GM19468 (cell line): ENCODE data around the gene VCAN.
A peak's percentile ranks its signal among the peaks of the same experiment; 100 is the strongest.

Experiments
- ATAC-seq: cut with Tn5 transposase; IDR thresholded peaks from one replicate; pipeline ENCODE4 v1.9.1; 2021; ENCODE audit warnings: mild to moderate bottlenecking, moderate library complexity, moderate number of reproducible peaks; ENCODE audit not compliant: unreplicated experiment; ENCODE audit errors: extremely low read depth

Gene VCAN

DNA sequence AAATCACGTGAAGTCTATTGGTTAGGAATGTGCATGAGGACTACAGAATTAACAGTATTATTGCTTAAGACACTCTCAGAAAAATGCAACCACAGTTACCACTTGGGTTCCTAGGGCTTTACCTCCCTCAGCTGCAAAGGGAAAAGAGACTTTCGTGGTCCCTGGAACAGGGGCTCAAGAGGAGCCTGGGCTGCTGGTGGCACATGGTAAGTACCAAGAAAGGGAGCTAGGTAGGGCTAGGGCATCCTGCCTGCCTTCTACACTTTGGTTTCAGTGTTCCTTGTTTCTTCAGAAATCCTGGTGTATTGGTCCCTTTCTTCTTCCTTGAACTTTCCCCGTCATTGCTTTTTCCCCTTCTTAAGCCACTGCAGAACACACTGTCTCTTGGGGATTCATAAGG is 7.3 kb upstream of the VCAN start:
- ATAC-seq: no peak

DNA sequence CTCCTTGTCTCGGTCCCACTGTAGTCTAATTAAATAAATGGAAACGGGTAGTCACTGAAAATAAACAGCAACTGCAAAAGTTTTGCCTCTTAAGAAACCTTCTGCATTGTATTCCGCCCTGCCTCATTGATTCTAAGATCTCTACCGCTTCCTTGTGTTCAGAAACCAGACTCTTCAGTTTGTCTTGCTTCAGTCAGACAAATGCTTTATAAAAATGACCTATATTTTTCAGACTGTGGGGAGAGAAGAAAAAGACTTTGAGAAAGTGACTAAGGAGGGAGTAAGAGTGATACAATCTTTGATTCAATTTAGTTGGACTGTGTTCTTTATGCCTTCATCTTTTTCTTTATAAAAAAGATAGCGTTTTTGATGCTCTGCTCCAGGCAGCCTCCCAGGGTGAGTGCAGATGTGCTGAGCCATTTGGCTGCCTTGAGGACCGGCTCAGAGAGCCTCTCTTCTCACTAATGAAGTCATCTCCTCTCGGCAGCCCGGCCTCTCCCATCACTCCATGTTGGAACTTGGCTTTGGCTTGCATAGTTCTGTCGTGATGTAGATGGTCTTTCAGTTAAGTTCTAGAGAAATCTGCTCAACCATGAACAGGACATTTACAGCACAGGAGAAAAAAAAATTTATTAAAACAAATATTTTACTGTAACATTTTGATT is 4.0 kb upstream of the VCAN start:
- no peak for ATAC-seq

DNA sequence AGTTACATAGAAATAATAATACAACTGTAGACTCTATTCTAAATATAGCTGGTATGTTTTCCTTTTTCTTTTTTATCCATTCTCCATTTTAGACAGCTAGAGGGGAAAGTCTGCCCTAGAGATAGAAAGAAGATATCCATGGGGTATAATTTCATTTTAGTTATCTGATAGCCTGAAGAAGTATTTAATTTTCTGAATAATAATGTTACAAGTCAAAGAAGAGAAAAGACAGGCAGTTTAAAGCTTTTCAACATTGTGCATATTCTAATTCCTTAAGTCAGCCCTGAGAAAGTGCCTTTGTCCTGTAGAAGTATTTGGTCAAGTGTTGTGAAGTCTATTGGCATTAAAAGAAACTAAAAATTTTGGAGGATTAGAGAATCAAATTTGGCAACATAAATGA is 2.5 kb upstream of the VCAN start:
- no peak for ATAC-seq

DNA sequence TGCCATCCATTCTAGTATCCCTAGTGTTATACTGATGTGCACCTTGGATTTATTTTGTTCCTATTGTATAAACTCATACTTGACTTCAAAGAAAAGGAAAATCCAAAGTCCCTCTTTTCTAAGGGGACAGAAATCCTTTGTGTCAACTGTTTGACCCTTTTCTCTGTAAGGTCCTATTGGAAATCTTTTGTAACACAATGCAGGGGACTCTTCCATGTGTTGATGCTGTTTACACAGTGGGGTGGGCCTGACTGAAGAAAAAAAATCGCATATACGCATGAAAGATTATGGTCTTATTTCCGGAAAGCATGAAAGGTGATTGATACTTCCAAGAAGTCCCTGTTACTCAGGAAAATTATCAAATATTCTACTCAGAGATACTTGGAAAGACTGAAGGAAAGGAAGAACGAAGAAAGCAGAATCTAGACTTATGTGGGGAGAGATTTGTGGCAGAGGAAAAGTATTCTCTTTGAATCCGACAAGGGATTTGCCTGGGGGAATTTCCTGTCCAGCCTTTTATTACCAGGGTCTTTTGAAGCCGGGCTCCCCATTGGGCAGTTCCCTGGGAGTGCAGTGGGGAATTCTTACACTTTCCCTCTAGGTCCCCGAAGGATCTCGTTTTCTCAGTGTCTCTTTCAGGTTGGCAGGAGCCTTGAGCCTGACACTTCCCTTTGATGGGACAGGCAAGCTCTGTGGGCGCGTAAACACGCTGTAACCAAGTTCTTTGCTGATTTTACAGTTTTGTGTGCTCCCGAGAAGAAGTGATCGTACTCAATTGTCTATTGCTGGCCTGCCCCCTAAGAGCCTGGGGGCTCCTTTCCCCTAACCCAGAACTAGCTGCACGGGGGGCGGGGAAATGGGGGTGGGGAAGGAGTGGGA is 779 bp upstream of the VCAN start:
- ATAC-seq: no peak

DNA sequence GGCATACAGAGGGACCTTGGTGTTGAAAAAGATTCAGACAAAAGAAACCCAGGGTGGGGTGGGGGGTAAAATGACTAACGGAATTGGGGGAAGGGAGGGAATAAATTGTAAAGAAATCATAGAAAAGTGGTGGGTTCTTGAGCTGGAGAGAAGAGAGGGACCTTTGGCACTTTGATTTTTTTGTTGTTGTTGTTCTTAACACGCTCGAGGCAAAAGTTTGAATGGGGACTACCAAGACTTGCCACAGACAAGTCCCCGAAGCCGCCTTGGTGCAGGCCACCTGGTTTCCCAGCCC is 616 bp downstream of the VCAN start:
- ATAC-seq: no peak

DNA sequence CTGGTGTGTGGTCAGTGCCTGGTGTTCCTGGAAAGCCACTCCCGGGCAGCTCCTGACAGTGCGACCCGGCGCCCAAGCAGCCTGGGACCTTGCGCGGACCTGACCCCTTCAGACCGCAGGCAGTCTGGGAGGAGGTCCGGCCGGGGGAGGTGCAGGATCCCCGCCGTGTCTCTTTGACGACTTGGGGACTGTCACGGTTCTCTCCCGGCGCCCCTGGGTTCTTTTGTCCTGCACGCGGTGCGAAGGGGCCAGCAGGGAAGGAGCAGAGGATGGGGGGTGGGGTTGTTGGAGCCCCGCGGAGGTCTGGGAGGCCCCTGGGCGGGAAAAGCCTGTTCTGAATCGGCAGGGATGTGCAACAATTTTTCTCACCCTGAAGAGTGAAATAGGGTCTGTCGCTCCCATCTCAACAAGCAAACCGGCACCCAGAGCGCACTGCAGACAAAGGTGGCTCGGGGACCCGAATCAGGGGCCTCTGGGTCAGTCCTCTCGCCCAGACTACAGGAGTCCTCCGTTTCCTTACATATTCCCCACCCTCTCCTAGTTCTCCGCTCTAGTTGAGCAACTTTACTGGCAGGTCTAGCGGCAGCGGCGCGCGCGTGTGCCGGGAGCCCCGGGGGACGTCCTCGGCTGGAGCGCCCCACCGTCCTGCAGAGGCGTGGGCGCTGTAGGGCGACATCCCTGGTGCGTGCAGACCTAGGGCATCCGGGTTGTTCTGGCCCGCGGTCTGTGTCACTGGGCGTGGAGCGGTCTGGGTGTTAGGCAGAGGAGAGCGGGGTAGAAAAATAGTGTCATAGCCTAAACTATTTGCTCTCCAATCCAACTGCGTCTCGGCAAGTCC is 1.2 kb downstream of the VCAN start:
- no peak for ATAC-seq

DNA sequence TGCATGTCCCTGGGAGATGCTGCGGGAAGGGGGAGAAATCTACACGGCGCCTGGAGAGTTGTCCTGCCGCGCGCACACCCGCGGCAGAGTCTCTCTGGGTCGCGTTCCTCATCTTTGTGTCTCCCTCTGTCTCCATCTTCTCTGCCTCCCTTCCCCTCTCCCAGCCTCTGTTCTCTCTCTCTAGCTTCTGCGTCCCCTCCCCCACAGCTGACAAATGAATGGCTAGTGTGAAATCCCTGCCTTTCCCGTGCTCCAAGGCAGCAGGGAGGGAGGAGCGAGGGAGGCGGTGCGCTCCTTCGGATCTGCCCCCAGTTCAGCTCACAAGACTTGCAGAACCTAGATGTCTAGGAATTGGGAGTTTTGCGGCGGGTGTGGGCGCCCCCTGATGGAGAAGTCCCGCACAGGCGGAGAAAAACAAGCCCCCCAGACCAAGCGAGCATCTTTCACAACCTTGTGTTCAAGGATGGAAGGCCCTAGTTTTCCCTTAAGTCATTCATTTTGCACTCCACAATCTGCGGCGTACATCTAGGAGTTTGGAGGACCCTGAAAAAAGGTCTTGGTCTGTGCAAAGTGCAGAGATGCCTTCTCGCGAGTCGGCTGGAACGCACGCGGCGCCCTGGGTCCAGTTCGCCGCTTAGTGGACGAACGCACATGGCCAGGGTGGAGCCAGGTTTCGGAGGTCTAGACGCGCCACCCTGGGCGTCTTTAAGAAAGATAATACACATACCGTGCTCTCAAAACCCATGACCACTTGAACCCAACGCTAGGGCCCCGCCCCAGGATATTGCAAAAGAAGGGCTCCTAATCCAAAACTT is 2.0 kb downstream of the VCAN start:
- ATAC-seq: peak; percentile 48

DNA sequence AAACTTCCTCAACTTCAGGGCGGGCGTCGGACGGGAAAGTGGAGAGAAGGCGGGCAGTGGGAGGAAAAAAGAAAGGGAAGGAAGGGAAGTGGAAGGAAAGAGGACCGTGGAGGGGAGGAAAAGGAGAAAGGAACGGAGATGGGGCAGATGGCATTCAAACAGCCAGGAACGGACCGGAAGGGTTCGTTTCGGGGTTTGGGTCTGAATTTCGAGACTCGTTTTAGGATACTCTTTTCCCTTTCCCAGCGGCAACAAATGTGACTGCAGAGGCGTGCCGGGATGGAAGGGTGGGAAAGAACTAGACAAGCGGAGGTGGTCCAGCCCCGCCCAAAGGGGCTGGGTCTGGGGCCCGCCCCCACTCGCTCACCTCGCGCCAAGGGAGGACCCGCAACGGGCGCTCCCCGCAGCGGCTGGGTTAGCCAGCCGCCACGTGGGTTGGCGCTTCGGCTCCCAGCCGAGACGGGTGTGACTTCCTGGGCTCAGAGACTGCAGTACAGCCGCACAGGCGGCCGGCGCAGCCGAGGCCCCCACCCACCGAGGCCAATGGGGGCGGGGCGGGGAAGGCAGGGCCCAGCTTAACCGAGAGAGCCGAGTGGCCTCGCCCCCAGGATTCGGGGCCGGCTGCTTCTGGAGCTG is 2.7 kb downstream of the VCAN start:
- ATAC-seq: peak; percentile 56

DNA sequence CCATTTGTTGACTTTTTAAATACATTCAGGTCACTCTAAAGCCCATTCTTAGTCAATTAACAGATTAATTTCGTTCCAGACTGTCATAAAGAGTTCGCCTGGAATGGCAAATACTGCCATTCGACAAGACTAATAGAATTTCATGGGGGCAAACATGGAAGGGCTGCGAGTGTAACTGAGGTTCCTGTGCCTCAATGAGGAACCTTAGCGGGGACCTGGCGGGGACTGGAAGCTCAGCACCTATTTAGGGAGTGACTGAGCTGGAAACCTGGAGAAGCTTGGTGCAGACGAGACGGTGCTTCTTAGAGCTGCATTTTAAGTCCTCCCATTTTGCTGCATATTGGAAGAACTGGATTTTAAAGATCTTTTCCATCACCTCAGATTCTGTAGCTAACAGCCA is 3.4 kb downstream of the VCAN start:
- ATAC-seq: no peak

DNA sequence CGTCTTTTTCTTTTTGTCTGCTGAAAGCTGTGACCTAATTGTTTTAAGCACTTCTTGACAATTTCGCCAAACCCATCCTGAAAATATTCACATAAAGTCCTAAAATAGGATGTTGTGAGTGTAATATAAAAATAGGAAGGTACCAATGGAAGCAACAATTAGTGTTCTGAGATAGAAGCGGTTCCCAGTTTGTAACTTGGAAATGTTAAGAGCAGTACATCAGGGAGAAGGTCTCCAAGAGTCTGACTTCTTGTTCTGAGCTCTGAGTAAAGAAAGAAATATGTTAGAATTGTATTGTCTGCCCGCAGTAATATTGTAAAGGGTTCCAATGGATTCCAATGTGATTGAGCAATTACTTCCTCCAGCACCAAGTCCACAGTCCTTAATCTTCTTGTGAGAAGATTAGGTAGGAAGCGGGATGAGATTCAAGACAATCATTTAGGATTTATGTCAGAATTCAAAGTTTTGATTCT is 3.9 kb downstream of the VCAN start:
- ATAC-seq: no peak

DNA sequence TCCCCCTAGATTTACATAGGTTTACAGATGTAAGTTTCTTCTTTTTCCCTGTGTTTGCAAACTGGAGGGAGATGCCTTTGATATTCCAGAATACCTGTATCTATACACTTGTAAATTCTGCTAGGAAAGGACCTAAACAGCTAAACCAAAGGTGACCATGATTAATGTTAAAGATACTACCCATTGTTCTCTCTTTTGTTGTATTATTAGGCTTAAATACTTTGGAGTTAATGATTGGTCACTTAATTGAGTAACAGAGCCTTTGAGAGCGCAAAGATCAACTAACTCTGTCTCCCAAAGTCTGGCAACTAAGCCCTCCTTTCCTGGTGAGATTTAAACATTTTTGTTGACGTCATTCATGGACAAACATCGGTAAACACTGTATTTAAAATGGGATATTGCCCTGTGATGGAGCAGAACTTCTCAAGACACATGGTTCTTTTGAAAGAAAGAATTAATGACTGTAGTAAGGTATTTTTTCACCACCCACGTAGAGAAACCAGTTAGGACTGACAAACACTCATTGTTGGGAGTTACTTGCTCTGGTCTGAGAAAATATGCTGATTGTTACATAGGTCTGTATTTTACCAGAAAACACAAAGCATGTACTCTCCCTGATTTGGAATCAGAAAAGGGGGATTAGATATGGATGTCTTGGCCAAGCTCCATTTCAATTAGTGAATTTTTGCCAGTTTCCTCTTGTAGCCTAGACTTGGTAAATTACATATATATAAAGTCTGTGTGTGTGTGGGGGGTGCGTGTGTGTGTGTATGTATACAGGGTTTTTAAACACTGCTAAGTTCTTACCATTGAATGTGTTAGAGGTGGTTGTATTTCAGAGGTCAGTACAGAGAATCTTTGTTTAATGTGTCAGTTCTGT is 4.6 kb downstream of the VCAN start:
- no peak for ATAC-seq

DNA sequence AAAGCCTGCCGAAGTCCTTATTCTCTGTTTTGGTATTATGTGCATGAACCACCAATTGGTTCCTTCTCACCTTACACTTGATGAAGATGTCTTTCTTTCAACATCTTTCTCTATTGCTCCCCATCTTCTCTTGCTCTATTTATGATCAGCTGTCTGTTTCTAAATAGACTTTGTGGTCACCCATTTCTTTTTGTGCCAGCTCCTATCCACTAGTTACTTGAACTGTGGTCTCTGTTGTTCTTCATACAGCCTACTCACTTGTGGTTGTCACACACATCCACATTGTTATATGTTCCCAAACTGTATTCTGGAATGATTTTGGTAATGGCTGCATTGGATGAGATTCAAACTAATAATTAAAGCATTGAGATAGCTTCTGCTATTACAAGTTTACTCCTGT is 11.4 kb downstream of the VCAN start:
- no peak for ATAC-seq

DNA sequence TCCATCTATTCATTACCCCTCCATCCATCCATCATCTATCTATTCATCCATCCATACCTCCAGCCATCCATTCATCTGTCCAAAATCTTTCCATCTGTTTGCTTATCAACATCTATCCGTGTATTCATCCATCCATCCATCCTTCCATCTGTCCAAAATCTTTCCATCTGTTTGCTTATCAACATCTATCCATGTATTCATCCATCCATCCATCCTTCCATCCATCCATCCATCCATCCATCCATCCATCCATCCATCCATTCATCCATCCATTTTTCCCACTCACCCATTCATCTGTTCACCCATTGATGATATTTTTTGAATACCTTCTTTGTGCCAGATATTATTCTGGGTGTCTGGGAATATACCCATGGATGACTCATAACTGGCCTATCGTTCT is 12.8 kb downstream of the VCAN start:
- no peak for ATAC-seq

DNA sequence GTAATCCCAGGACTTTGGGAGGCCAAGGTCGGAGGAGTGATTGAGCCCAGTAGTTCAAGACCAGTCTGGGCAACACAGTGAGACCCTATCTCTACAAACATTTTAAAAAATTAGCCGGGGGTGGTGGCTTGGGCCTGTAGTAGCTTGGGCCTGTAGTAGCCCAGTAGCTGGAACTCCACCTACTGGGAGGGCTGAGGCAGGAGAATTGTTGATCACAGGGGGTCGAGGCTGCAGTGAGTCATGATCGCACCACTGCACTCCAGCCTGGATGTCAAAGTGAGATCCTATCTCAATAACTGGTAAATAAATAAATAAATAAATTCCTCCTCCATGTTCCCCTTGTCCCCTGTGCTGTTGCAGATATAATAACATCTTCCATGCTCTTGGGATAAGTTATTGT is 14.3 kb downstream of the VCAN start:
- ATAC-seq: no peak

DNA sequence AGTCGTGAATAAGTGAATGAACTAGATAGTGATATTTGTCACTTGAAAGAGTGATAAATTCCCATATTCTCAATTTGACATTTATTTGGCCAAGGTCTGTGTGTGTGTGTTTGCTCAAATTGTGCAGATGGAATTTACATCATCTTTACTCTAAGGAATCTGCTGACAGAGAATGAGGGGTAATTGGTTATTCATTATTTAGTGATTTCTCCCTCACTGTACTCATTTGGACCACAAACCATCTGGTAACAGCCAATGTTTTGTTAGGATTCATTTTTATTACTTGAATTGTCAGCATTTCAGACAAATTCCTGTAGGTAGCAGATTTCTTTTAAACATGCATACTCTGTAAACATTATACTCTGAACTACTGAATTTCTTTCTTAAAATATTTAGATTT is 15.6 kb downstream of the VCAN start:
- ATAC-seq: no peak

DNA sequence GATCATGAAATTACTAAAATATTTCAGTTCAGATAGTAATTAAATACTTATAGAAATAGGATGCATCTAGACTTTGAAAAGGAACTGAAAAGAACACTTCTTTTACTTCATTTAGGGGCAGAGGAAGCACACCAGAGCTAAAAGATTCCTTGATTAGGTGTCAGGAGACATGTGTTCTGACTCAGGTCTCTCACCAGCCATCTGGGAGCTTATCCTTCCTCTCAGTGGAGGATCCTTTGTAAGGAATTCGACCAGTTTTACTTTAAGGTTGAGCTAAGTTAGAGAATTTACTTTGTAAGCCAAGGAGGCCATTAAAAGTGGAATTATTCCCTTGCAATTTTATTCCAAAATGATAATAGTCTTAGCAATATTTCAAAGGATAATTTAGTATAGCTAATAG is 16.7 kb downstream of the VCAN start:
- ATAC-seq: no peak

DNA sequence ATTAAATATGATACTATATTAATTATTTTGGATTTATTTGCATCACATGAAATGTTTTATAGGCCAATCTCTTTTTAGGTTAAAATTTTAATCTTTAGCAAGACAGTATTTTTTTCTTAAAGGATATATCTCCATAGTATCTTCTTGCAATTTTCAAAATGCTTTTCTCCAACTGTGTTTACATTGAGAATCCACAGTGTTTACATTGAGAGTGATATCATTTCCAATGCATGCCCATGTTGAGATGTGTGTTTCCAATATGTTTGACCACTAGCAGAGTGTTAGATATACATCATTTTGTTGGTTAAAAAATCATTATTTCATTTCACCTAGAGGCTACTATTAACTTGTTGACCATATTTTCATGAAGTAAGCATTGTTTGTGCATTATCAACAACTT is 17.3 kb downstream of the VCAN start:
- no peak for ATAC-seq

DNA sequence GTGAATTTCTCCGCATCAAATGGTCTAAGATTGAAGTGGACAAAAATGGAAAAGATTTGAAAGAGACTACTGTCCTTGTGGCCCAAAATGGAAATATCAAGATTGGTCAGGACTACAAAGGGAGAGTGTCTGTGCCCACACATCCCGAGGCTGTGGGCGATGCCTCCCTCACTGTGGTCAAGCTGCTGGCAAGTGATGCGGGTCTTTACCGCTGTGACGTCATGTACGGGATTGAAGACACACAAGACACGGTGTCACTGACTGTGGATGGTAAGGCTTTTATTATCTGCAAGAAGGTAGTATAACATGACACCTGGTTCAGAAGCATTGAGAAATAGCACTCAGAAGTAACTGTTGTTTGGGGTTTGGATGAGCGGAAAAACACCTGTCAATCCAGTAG is 18.7 kb downstream of the VCAN start:
- no peak for ATAC-seq

DNA sequence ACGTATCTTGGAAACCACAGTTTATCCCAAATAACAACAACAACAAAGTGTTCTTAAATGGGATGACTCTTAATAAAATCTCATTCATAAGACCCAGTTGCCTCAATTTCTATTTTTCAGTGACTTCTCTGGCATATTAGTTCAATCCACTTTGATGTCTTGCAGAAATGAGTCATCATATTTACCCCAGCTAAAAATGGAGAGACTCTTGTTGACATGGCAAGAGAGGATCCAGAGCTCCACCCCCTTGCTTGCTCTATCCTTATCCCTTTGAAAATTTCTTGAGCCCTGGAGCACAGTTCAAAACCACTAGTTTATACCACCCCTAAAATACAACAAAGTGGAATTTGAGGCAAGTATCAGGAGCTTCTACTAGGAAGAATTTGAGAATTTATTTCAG is 20.8 kb downstream of the VCAN start:
- no peak for ATAC-seq
